ENCODE measurements around the gene TSPAN18. TPM values are rescaled to one million over a fixed set of nuclear protein-coding genes. Genes with fewer than 3 reads are reported as not detected.

Gene TSPAN18
- total and polyA plus RNA-seq, 2 donors from 2014 or later: 13.8 to 38.1 TPM

DNA sequence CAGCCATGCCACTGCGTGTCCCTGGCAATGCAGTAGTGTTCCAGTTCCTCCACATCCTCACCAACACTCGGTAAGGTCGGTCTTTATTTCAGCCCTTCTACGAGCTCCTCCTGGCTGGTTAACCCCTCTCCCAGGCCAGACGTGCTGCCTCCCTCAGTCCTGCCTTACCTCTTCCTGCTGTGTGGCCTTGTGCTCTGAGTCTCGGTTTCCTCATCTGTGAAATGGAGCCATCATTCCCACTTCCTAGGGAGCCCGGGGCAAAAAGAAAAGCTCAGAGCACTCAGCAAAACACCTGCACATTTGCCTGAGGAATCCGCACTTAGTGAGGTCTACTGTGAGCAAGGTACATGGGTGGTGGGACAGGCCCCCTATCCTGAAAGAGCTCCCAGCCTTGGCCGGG lies 214.1 kb downstream of the TSPAN18 start:
- no peak for DNase-seq
- Histone ChIP-seq H3K27ac (ENCODE audit: low read depth in 2 of 2, low read length in 2 of 2) (no peak overlapping the region), H3K4me3 (ENCODE audit: low read length in 3 of 3) (no peak overlapping the region), H3K36me3 (ENCODE audit: control insufficient read depth in 2 of 3, insufficient read depth in 3 of 3, low read length in 3 of 3) (no peaks in the 10 kb centered on the region), H3K9me3 (ENCODE audit: control insufficient read depth in 2 of 3, insufficient read depth in 1 of 3, low read length in 3 of 3) (no peaks in the 10 kb centered on the region), H3K9ac (ENCODE audit: low read length in 3 of 3) (no peak overlapping the region), H3K27me3 (ENCODE audit: control insufficient read depth, insufficient read depth, low read length) (no peaks in the 10 kb centered on the region), H3K4me1 (ENCODE audit: control insufficient read depth in 2 of 3, insufficient read depth in 2 of 3, low read depth in 1 of 3, low read length in 3 of 3) (peaks cover 0 to 23% (median 9%) of the 10 kb centered on the region in 3 donors)
- intact Hi-C loops (cut with DNase I): no loop called here
- no peak for FAIRE-seq
- TF ChIP-seq CTCF (IDR thresholded peaks at IDR 0.05; ENCODE audit: borderline replicate concordance, extremely low read depth, insufficient read depth): no peak

- DNase-seq (no peak), FAIRE-seq (no peak)
- H3K9me3 ChIP-seq (ENCODE audit: control insufficient read depth in 2 of 3, insufficient read depth in 1 of 3, low read length in 3 of 3): no peaks in the 10 kb centered on the region
- no peaks in the 10 kb centered on the region for H3K27me3 ChIP-seq (ENCODE audit: control insufficient read depth, insufficient read depth, low read length)
- no peaks in the 10 kb centered on the region for H3K36me3 ChIP-seq (ENCODE audit: control insufficient read depth in 2 of 3, insufficient read depth in 3 of 3, low read length in 3 of 3)
- H3K27ac ChIP-seq (ENCODE audit: low read depth in 2 of 2, low read length in 2 of 2): no peak overlapping the region
- peaks cover 0 to 23% (median 9%) of the 10 kb centered on the region in 3 donors for H3K4me1 ChIP-seq (ENCODE audit: control insufficient read depth in 2 of 3, insufficient read depth in 2 of 3, low read depth in 1 of 3, low read length in 3 of 3)
- peak overlapping the region in 1 of 3 donors; percentile 18 for H3K4me3 ChIP-seq (ENCODE audit: low read length in 3 of 3)
- no peak overlapping the region for H3K9ac ChIP-seq (ENCODE audit: low read length in 3 of 3)
- TF ChIP-seq CTCF (IDR thresholded peaks at IDR 0.05; ENCODE audit: borderline replicate concordance, extremely low read depth, insufficient read depth): no peak
- intact Hi-C loops (cut with DNase I): no loop called here
Measured at GRCh38 chr11:44941259-44942021, 214.7 kb downstream of the TSPAN18 start.

DNA sequence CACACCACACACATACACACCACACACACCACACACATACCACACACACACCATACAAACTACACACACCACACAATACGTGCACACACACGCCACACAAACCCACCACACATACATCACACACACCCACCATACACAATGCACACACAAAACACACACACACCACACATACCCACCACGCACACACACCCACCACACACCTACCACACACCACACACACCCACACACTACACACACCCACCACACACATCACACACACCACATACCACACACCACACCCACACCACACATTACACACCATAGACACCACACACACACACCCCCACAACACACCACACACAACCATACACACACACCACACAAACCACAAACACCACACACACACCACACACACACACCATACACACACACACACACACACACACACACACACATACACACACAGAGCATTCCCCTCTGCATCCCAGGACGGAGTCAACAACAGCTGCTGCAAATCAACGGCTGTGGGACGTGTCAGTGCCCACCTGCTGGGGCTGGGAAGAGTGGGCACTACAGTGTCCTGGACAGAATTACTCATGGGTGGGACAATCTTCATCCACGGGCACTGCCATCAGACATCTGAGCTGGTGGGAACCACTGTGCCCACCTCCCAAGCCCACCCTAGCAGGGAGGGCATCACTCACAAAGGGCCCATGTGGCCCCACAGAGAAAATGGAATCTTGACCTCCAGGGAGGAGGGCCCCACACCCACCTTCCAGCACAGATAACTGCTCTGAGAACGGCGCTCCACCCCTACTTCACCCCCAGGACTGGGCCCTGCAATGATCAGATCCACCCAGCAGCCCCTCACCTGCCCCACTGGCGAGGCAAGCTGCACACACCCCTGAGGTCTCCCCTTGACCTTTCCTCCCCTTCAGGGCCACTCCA lies 215.5 kb downstream of the TSPAN18 start:
- H3K27ac ChIP-seq (ENCODE audit: low read depth in 2 of 2, low read length in 2 of 2): no peak overlapping the region
- TF ChIP-seq CTCF (IDR thresholded peaks at IDR 0.05; ENCODE audit: borderline replicate concordance, extremely low read depth, insufficient read depth): no peak
- DNase-seq (no peak), FAIRE-seq (no peak)
- peak overlapping the region in 1 of 3 donors; percentile 18 for H3K4me3 ChIP-seq (ENCODE audit: low read length in 3 of 3)
- H3K27me3 ChIP-seq (ENCODE audit: control insufficient read depth, insufficient read depth, low read length): no peaks in the 10 kb centered on the region
- no peaks in the 10 kb centered on the region for H3K36me3 ChIP-seq (ENCODE audit: control insufficient read depth in 2 of 3, insufficient read depth in 3 of 3, low read length in 3 of 3)
- intact Hi-C loops (cut with DNase I): no loop called here
- H3K4me1 ChIP-seq (ENCODE audit: control insufficient read depth in 2 of 3, insufficient read depth in 2 of 3, low read depth in 1 of 3, low read length in 3 of 3): peaks cover 0 to 23% (median 9%) of the 10 kb centered on the region in 3 donors
- no peaks in the 10 kb centered on the region for H3K9me3 ChIP-seq (ENCODE audit: control insufficient read depth in 2 of 3, insufficient read depth in 1 of 3, low read length in 3 of 3)
- H3K9ac ChIP-seq (ENCODE audit: low read length in 3 of 3): no peak overlapping the region
